Fibroblast of skin of right quadriceps (primary cell): ENCODE data around the gene SGSH.
"Not testable (repeated sequence)": the region's sequence is repeated elsewhere in the genome, so short reads cannot be mapped to it uniquely, and the experiment has no call there.

Source experiments
- DNase-seq: peaks from one replicate; pipeline ENCODE4 v3.0.0-alpha.2; 2013

Gene SGSH

DNA sequence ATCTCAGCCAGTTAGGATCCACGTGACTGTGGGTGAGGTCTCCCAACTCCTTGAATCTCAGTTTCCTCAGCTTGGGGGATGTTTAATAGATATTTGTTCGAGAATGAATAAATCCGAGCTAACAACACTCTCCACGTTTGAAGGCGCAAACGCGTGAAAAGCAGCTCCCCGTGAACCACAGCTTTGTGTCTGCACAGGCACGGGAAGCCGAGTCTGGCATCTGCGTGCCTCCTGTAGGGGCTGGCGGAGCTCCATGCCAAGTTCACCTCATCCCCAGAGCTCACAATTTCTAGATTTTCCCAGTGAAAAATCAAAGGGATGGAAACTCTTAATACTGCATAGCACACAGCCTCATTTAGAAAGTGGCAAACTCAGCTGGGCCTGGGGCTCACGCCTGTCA, 14.3 kb downstream of the SGSH start:
- DNase-seq: no peak

DNA sequence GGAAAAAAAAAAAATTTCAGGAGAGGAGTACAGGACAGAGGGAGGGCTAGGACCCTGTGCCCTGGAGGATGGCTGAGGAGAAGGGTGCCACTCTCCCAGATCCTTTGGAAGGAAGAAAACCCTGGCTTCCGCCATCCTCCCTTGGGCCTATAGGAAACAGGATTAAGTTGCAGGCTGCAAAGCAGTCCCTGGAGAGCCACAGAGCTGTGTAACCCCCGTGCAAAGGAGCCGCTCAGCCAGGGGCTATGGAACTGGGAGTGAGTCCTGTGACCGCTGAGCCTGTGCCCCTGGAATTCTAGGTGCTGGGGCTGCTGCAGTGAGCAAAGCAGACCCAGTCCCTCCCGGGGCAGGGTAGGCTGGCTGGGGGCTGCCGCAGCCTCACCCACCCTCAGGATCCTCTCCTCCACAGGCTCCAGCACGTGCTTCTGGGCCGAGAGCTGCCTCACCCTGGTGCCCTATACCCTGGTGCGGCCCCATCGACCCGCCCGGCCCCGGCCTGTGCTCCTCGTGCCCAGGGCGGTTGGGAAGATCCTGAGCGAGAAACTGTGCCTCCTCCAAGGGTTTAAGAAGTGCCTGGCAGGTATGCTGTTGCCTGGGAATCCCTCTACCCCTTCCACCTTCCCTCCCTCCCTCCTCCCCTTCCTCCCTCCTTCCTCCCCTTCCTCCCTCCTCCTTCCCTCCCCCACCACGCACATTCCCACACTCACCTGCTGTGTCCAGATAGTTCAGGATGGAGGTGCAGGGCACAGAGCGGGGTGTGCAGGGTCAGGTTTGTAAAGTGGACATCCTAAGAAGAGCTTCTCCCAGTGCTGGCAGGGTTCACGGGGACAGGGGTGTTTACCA, 15.3 kb downstream of the SGSH start:
- no peak for DNase-seq

DNA sequence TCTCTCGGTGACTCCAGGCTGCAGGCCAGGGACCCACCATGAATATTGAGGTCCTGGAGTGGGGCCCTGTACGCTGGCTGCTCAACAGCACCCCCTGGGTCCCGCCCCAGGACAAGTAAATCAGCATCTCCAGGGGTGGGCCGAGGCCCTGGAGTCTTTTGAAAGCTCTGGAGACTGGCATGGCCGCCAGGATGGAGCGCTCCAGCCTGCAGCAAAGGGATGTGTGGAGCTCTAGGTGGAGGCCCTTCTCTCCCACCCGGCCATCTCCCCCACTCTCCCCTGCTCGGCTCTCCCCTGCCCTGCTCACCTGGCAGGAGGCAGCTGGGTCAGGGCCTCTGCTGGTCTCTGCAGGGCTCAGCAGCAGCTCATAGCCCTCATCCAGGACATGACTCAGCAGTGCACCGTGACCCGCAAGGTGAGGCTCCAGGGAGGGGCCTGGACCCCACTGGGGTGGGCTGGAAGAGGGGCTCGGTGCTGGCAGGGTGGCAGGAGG, 16.6 kb downstream of the SGSH start:
- no peak for DNase-seq

DNA sequence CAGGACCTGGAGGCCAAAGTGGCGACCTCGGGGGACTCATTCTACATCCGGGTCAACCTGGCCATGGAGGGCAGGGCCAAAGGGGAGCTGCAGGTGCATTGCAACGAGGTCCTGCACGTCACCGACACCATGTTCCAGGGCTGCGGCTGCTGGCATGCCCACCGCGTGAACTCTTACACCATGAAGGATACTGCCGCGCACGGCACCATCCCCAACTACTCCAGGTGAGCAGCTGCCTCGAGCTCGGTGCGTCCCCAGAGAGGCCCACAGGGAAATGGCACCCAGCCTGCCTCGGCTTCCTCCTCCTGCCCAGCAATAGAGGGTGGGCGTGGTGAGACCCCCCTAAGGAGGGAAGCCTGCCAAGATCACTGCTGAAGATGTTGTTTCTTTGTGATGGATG, 17.9 kb downstream of the SGSH start:
- no peak for DNase-seq

DNA sequence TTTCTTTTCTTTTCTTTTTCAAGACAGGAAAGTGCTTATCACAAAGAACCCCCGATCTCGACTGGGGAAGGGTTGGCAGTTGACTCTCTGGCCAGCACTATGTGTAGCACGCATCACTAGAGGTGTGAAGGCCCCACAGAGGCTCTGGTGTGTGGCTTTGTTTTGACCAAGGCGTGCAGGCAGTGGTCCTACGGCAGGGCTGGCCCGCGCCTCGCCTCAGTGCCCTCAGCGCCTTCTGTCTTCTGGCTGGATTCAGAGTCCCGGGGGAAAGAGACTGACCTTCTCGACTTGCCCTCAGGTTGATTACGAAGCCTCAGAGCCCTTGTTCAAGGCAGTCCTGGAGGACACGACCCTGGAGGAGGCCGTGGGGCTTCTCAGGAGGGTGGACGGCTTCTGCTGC, 18.7 kb downstream of the SGSH start:
- no peak for DNase-seq

DNA sequence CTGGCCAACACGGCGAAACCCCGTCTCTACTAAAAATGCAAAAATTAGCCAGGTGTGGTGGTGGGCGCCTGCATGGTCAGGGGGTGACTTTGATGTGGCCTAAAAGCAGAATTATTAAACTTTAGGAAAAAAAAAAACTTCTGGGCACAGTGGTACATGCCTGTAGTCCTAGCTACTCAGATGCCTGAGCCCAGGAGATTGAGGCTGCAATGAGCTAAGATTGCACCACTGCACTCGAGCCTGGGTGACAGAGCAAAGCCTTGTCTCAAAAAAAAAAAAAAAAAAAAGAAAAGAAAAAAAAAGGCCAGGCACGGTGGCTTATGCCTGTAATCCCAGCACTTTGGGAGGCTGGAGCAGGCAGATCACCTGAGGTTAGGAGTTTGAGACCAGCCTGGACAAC, 20.8 kb downstream of the SGSH start:
- DNase-seq: not testable (repeated sequence)

DNA sequence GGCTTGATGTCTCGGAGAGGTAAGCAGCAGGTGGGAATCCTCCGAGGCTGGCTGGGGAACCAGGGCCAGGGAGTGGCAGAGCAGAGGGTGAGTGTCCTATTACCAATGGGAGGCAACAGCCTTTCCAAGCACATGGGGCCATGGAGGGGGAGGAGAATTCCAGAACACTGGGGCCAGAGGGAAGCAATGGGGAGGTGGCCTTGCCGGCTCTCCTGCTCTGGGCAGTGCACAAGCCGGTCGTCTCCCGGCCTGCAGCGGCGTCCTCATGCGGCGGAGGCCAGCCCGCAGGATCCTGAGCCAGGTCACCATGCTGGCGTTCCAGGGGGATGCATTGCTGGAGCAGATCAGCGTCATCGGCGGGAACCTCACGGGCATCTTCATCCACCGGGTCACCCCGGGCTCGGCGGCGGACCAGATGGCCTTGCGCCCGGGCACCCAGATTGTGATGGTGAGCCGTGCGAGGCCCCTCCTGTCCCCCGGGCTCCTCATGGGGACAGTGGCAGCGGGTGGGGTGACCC, 21.9 kb downstream of the SGSH start:
- DNase-seq: no peak

DNA sequence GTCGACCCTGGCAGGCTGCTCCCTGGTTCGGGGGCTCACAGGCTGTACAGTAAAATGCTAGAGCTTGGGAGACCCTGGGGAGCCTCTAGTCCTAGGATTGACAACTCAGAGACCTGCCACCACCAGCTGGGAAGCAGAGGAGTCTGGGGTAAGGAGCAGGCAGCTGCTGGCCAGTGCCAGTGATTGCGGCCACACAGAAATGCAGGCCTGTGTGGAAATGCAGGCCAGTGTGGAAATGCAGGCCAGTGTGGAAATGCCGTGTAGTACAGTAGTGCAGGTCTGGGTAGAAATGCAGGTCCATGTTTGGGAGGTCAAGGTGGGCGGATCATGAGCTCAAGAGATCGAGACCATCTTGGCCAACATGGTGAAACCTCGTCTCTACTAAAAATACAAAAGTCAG, 23.5 kb downstream of the SGSH start:
- DNase-seq: no peak

DNA sequence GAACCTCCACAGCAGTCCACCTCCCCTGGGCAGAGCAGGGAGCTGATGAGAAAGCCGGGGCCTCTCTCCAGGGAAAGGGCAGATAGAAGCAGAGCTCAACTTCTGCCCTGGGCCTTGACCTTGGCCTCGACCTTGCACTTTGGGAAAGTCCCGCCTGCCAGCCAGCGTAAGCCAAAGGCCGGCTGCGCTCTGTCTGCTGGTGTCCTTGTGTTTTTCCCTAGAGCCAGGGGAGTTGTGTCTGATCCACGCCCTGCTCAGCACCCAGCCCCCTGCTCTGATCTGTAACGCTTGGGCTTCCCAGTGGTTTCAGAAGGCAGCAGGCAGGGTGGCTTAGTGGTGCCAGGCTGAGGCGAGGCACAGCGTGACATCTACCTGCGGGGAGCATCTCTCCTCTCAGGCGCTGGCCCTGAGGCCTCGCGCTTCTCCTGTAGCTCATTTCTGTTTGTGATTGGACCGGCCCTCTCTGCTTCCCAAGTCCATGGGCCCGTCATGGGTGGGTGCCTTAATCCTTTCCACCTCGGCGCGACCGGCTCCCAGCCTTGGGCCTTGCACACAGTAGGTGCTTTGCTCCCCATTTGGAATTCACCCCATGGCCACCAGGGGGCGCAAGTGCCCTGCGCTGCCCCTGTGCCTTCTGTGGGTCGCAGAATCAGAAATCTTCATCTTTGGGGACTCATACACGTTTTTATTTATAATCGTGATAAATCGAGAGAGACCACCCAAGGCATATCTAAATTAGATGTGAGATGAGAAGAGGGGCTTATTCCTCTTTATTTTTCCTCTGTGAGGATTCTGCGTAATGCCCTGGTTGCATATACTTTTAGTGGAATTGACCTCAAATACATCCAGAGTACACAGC, 24.2 kb downstream of the SGSH start:
- peak; percentile 17 for DNase-seq

DNA sequence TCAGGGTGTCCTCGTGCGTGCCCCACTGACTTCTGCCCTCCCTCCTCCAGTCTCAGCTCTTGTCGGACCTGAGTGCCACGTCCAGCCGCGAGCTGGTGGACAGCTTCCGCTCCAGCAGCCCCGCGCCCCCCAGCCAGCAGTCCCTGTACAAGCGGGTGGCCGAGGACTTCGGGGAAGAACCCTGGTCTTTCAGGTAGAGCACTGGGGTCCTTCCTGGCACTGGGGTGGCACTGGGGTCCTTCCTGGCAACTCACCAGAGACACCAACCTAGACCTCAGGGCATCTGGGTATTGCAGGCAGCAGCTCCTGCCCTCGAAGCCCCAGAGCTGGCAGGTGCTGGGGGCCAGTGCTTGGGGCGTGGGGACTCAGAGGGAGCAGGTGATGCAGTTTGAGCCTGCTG, 25.0 kb downstream of the SGSH start:
- DNase-seq: no peak

DNA sequence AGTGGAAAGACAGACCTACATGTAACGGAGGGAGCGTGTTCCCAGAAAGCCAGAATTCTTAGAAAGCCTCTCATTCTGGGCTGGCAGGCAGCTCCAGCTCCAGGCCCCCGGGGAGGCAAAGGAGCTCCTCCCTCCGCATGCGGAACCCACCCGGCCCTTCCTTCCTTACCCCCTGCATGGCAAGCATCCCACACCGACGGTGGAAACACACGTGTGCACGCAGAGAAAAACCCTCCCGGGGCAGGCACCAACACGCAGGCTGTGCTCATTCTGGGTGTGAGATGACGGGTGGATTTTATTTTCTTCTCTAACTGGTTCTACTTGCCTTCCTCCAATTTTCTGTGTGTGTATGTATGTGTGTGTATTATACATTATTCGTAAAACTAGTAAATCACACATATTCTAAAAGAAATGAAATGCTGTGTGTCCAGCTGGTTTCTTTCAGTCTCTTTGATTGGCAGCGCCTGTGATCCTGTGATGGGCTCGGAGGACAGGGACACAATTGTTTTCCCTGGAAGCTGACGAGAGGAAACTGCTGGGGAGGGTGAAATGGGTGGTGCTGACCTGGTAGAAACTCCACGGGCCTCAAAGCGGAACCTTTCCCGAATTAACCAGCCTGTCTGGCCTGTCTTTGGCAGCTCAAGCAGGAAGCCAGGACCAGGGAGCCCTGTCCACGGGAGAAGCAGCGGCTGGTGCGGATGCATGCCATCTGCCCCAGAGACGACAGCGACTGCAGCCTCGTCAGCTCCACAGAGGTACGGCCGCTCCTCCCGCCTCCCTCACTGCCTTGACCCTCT, 28.1 kb downstream of the SGSH start:
- DNase-seq: no peak

DNA sequence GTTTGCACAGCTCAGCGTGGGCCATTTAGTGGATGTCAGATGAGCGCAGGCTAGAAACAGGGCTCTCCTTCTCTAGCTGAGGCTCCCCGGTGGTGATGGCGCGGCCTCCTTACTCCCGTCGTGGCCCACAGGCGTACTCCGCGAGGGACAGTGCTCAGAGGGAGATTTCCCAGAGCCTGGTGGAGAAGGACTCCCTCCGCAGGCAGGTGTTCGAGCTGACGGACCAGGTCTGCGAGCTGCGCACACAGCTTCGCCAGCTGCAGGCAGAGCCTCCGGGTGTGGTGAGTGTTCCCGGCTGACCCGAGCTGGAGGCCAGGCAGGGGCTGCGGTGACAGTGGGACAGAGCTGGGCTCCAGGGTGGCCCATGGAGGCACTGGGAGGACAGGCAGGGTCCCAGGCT, 28.9 kb downstream of the SGSH start:
- no peak for DNase-seq

DNA sequence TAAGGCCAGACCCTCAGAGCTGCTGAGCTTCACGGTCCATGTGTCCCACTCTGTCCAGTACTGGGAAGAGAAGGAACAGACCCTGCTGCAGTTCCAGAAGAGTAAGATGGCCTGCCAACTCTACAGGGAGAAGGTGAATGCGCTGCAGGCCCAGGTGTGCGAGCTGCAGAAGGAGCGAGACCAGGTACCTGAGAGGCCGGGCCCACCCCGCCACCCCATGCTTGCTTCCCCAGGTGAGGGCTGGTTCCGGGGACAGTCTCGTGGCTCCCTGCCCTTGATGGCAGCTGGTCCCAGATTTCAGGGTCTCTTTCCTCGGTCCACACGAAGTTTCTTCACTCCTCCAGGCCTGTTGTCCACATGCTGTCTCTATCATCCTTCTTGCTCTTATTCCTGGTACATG, 29.4 kb downstream of the SGSH start:
- no peak for DNase-seq

DNA sequence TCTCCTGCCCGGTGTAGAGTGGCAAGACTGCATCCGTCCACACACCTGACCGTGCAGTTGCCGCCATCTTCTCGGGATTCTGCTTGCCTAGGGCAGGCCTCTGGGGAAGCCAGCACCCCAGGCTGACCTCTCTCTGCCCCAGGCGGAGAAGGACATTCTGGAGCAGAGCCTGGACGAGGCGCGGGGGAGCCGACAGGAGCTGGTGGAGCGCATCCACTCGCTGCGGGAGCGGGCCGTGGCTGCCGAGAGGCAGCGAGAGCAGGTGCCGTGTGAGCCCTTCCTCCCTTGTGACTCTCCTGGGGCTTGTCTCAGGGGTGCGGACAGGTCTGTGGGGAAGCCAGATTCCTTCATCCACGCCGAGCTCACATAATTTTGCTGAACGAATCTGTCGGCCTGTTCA, 30.5 kb downstream of the SGSH start:
- DNase-seq: no peak

DNA sequence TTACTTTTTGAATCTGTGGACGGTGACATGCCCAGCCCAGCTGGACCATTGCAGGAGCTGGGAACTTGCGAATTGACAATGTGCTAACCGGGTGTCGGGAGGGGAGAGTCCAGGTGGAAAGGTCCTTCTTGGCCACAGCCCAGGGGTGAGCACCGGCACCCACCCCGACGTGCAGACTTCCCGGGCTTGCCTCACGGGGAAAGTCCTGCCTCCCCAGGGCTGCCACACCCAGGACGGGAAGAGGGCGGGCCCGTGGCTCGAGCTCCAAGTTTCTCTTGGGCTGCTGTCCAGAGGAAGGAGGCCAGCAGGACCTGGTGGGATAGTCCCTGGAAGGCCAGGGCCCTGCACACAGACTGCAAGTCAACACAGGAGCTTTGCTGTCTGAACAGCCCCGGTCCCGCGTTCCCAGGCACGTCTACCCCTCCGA, 32.6 kb downstream of the SGSH start:
- DNase-seq: no peak

DNA sequence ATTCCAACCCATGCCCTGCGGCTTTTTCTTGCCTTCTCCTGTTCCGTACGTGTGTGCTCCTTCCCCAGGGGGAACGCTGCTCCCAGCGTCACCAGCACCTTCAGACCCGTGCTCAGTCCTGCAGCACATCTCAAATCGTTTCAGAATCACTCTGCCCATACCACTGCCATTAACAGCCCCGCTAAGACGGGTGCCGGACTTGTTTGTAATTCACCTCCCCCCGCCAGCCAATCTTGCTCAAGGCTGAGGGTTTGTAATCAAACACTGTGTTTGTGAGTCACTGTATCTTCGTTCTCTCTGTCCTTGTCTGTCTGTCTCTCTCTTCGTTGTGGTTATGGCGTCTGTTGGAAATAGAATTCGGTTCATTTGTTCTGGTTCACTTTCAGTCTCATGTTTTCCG, 33.0 kb downstream of the SGSH start:
- no peak for DNase-seq

DNA sequence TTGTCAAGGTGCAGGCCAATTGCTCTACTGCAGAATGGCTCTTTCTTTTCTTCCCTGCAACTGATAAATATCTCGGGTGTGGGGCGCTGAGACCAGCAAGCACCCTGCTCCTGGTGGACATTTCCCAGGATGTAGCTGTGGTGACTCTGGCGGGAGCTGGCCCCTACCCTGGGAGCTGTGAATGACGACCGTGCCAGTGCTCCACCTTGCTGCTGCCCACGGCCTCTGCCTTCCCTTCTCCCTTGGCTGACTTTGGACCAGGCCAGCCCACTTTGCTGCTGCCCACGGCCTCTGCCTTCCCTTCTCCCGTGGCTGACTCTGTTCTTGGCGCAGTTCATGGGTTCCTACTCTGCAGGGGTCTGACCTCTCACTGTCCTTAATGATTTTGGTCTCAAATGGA, 34.2 kb downstream of the SGSH start:
- DNase-seq: no peak

DNA sequence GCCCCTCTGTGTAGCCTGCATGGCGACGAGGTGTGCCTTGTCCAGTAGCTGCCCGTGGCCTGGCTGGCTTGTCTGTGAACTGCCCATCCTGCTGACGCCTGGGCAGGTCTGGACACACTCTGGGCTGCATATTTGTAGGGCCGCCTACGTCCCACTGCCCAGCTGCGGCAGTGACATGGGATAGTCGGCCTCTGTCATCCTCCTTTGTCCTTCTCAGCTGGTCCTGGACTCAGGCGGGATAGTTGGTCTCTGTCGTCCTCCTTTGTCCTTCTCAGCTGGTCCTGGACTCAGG, 35.8 kb downstream of the SGSH start:
- DNase-seq: no peak

DNA sequence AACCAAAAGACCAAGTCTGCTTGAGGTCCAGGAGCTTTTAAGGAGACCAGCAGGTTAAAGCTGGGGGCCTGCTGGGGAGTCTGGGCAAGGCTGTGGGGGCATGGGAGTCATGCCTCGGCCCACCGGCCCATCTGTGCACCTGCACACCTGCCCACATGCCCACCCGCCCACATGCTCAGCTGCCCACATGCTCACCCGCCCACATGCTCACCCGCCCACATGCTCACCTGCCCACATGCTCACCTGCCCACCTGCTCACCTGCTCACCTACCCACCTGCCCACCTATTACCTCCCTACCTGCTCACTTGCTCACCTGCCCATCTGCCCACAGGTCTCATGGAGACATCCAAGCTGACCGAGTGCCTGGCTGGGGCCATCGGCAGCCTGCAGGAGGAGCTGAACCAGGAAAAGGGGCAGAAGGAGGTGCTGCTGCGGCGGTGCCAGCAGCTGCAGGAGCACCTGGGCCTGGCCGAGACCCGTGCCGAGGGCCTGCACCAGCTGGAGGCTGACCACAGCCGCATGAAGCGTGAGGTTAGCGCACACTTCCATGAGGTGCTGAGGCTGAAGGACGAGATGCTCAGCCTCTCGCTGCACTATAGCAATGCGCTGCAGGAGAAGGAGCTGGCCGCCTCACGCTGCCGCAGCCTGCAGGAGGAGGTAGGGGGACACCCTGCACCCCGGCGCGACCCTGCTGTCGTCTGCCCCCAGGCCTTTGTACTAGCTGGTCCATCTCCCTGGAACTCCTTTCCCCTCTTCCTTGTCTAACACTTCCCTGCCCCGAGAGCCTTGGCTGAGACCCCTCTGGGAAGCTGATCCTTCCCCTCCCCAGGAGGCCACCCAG, 36.3 kb downstream of the SGSH start:
- no peak for DNase-seq

DNA sequence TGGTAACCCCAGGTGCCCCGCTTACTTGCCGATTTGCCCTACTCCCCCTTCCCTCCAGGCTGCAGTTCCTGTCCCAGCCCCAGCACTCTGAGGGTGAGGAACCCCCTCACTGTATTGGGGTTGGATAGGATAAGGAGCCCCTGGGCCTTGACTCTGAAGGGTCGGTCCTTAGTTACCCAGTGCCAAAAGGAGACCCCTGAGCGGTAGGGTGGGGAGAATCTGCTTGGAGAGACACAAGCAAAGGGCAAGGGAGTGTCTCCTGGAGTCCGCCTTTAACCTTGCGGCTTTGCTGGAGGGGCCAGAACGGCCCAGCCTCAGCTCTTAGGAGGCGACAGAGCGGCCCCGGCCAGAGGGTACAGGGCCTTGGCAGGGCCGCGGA, 37.3 kb downstream of the SGSH start:
- DNase-seq: no peak

DNA sequence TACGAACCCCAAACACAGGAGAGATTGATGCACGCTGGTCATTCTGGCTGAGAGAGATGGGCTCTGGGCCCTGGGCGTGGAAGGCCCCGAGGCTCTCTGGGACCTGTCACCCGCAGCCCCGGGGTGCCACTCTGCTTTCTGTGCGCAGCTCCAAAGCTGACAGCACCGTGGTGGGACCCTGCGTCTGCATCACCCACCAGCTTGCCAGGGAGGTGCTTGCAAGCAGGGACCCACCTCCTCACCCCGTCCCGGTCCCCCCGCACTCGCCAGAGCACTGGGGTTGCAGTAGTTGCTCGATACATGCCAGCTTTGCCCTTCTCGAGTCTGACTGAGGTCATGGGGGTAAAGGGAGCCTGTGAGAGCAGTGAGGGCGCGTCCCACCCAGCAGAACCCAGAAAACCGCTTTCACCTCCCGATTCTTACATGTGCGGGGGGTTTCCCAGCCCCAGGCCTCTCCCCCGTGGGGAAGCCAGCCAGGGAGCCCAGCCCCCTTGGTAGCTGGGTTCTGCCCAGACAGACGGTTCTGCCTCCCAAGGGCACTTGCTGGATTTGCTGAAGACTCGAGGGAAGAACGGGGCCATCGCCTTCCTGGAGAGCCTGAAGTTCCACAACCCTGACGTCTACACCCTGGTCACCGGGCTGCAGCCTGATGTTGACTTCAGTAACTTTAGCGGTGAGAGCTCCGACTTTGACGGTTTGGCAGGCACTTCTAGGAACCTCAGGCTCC, 37.9 kb downstream of the SGSH start:
- DNase-seq: no peak

DNA sequence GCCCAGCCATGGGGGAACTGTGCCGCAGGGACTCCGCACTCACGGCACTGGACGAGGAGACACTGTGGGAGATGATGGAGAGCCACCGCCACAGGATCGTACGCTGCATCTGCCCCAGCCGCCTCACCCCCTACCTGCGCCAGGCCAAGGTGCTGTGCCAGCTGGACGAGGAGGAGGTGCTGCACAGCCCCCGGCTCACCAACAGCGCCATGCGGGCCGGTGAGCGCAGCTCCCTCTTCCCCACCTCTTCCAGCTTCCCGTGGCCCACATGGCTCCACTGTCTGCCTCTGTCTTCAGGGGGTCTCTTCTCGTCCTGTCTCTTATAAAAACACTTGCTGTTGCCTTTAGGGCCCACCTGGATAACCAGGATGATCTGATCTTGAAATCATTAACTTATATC, 38.7 kb downstream of the SGSH start:
- no peak for DNase-seq
